Activated T-helper 17 cell treated with anti-CD3 and anti-CD28 coated beads, Interleukin-2, amount 50 U/mL, for 72 hours (primary cell): ENCODE data around the gene FOXN3. TPM values are rescaled to one million over a fixed set of nuclear protein-coding genes. Genes with fewer than 3 reads are reported as not detected.

ENCODE experiments used
- ATAC-seq: fragments of 150-1000 bp; cut with Tn5 transposase; replicated peaks from 2 replicates; pipeline ENCODE4 v1.10.0; 2021; ENCODE audit warnings: mild to moderate bottlenecking, moderate library complexity
- H3K27ac Mint-ChIP-seq: one replicate; pipeline ENCODE4 v1.8.0; 2022; ENCODE audit warnings: mixed read lengths
- H3K27me3 Mint-ChIP-seq: one replicate; pipeline ENCODE4 v1.8.0; 2022; ENCODE audit warnings: mixed read lengths
- H3K36me3 Mint-ChIP-seq: one replicate; pipeline ENCODE4 v1.8.0; 2022; ENCODE audit warnings: low read depth, mild to moderate bottlenecking, mixed read lengths
- H3K4me1 Mint-ChIP-seq: one replicate; pipeline ENCODE4 v1.8.0; 2022; ENCODE audit warnings: mixed read lengths
- H3K4me3 Mint-ChIP-seq: one replicate; pipeline ENCODE4 v1.8.0; 2022; ENCODE audit warnings: mild to moderate bottlenecking, mixed read lengths
- H3K9me3 Mint-ChIP-seq: one replicate; pipeline ENCODE4 v1.8.0; 2022; ENCODE audit warnings: mixed read lengths
- total RNA-seq, 2 donors: library from RNA; stranded (reverse); gene quantifications; one replicate each; pipeline ENCODE4 v1.2.3, GENCODE V29; 2022

Gene FOXN3
- total RNA-seq, 2 donors from 2014 or later = 56.9 to 82.3 TPM

- Mint-ChIP-seq H3K27me3 (no peaks in the 10 kb centered on the region), H3K36me3 (no peaks in the 10 kb centered on the region), H3K9me3 (no peaks in the 10 kb centered on the region), H3K4me1 (peaks cover 15% of the 10 kb centered on the region), H3K27ac (no peak overlapping the region), H3K4me3 (no peak overlapping the region)
- ATAC-seq = no peak
Observed at GRCh38 chr14:89357655-89358297, 59.3 kb downstream of the FOXN3 start.

DNA sequence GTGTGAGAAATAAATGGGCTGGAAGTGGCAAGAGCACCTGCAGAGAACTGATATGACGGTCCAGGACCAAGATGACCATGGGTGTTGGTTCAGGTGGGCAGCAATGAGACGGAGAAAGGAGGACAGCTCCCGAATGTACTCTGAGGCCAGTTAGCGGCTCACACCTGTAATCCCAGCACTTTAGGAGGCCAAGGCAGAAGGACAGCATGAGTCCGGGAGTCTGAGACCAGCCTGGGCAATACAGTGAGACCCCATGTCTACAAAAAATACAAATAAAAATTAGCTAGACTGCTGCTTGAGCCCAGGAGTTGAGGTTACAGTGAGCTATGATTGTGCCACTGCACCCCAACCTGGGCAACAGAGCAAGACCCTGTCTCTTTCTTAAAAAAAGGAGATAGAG is 60.1 kb downstream of the FOXN3 start:
- Mint-ChIP-seq H3K36me3 (no peaks in the 10 kb centered on the region), H3K4me3 (no peak overlapping the region), H3K27ac (peak overlapping the region; percentile 6), H3K4me1 (peaks cover 20% of the 10 kb centered on the region), H3K9me3 (no peaks in the 10 kb centered on the region), H3K27me3 (no peaks in the 10 kb centered on the region)
- ATAC-seq = no peak

DNA sequence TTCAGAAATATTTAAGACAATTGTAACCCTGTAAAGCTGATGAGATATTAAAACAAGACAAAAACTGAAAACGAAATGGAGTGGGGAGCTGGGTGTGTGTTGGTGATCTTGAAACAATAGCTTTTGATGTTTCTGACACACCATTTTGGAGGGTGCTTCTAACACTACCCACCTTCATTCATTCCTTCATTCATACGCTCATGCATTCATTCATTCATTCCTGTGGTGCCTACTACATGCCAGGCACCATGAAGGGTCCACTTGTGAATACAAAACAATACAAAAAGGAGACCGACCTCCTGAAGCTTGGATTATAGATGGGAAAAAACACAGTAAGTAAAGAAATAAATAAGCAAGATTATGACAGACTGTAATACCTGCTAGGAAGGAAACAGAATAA is 60.5 kb downstream of the FOXN3 start:
- Mint-ChIP-seq H3K27me3 (no peaks in the 10 kb centered on the region), H3K36me3 (peaks cover under 1% of the 10 kb centered on the region), H3K9me3 (no peaks in the 10 kb centered on the region), H3K27ac (peak overlapping the region; percentile 6), H3K4me3 (no peak overlapping the region), H3K4me1 (peaks cover 24% of the 10 kb centered on the region)
- no peak for ATAC-seq

- Mint-ChIP-seq H3K9me3 (no peaks in the 10 kb centered on the region), H3K4me1 (peaks cover 38% of the 10 kb centered on the region), H3K27ac (peak overlapping the region; percentile 33), H3K4me3 (no peak overlapping the region), H3K36me3 (peaks cover 27% of the 10 kb centered on the region), H3K27me3 (no peaks in the 10 kb centered on the region)
- no peak for ATAC-seq
Observed at GRCh38 chr14:89353766-89354113, 63.3 kb downstream of the FOXN3 start.

DNA sequence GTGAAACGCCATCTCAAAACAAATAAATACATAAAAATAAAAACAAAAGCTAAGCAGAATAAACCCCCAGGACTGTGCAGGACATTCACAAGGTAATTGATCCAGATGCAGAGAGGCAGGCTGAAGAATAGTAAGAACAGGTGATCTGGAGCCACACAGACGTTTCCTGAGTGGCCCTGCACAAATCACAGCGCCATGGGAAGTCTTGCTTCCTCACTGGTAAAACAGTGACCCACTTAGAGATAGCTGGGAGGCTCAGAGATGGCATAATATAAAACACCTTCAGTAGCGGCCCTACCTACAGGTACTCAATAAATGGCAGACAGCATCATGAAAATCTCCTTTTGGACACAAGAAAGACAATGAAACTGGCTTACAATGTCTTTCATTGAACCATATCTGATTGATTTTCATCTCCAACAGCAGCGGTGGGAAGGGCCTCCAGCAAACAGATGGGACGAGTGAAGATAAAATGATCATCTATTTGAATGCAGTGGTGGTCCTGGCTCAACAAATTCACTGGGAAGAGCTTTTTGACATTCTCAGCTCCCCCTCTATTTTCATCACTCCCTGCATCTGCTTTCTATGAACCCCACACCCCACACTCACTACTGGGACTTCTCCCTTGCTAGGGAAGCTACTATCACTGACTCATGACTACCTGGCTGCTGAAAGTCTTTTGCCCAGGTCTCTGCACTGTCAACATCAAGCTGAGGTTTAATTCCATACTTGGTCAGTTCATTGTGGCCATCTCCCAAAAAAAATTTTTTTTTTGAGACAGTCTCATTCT is 63.9 kb downstream of the FOXN3 start:
- peak overlapping the region; percentile 33 for H3K27ac Mint-ChIP-seq
- H3K4me3 Mint-ChIP-seq = no peak overlapping the region
- no peaks in the 10 kb centered on the region for H3K9me3 Mint-ChIP-seq
- no peaks in the 10 kb centered on the region for H3K27me3 Mint-ChIP-seq
- peaks cover 32% of the 10 kb centered on the region for H3K36me3 Mint-ChIP-seq
- peak; percentile 76 for ATAC-seq
- peaks cover 38% of the 10 kb centered on the region for H3K4me1 Mint-ChIP-seq

- Mint-ChIP-seq H3K4me3 (peak overlapping the region; percentile 83), H3K27me3 (no peaks in the 10 kb centered on the region), H3K9me3 (no peaks in the 10 kb centered on the region), H3K4me1 (peaks cover 38% of the 10 kb centered on the region), H3K27ac (peak overlapping the region; percentile 96), H3K36me3 (peaks cover 45% of the 10 kb centered on the region)
- ATAC-seq = no peak
Observed at GRCh38 chr14:89351516-89352404, 65.3 kb downstream of the FOXN3 start.

DNA sequence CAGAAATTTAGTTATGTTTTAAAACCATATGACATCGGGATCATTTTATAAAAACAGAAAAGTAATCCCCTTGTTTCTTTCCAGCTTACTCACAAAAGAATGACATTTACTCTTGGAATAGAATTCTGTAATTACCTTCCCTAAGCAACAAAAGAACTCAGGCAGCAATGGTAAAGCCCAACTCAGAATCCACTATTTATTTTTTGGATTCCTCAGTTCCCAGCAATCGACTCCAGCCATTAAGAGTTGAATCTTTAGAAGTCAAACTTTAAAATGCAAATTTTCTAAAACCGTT is 65.9 kb downstream of the FOXN3 start:
- ATAC-seq = no peak
- no peaks in the 10 kb centered on the region for H3K9me3 Mint-ChIP-seq
- peaks cover 42% of the 10 kb centered on the region for H3K4me1 Mint-ChIP-seq
- H3K27me3 Mint-ChIP-seq = no peaks in the 10 kb centered on the region
- H3K36me3 Mint-ChIP-seq = peaks cover 51% of the 10 kb centered on the region
- peak overlapping the region; percentile 83 for H3K4me3 Mint-ChIP-seq
- H3K27ac Mint-ChIP-seq = peak overlapping the region; percentile 96

- ATAC-seq = no peak
- H3K36me3 Mint-ChIP-seq = peaks cover 53% of the 10 kb centered on the region
- H3K4me1 Mint-ChIP-seq = peaks cover 37% of the 10 kb centered on the region
- H3K27ac Mint-ChIP-seq = no peak overlapping the region
- H3K27me3 Mint-ChIP-seq = no peaks in the 10 kb centered on the region
- no peaks in the 10 kb centered on the region for H3K9me3 Mint-ChIP-seq
- H3K4me3 Mint-ChIP-seq = peak overlapping the region; percentile 49
Observed at GRCh38 chr14:89350152-89350551, 66.9 kb downstream of the FOXN3 start.

GRCh38 chr14:89349171-89350008 is 67.6 kb downstream of the FOXN3 start:
- no peak for ATAC-seq

DNA sequence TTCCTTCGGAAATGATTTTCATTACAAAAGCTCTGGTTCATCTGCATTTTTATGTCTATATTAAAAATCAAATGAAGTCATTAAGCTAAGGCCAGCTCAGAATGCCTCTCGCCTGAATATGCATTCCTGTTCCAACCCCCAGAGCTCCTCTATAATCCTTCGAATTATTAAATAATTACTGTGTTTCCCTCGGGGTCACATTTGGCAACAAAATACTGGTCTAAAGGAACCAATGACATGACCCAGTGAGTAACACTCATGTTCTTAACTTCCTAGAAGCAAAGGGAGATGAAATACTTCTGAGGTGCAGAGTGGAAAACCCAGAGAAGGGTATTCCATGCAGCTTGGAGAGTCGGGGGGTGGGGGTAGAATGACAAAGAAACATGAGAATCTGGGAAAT is 68.3 kb downstream of the FOXN3 start:
- Mint-ChIP-seq H3K27me3 (no peaks in the 10 kb centered on the region), H3K9me3 (no peaks in the 10 kb centered on the region), H3K27ac (peak overlapping the region; percentile 22), H3K4me3 (no peak overlapping the region), H3K4me1 (peaks cover 36% of the 10 kb centered on the region), H3K36me3 (peaks cover 53% of the 10 kb centered on the region)
- ATAC-seq = no peak

More at GRCh38 chr14:89349171-89350008, 67.6 kb downstream of the FOXN3 start:
- H3K9me3 Mint-ChIP-seq = no peaks in the 10 kb centered on the region
- peaks cover 53% of the 10 kb centered on the region for H3K36me3 Mint-ChIP-seq
- no peak overlapping the region for H3K4me3 Mint-ChIP-seq
- H3K4me1 Mint-ChIP-seq = peaks cover 37% of the 10 kb centered on the region
- H3K27ac Mint-ChIP-seq = peak overlapping the region; percentile 22
- no peaks in the 10 kb centered on the region for H3K27me3 Mint-ChIP-seq

DNA sequence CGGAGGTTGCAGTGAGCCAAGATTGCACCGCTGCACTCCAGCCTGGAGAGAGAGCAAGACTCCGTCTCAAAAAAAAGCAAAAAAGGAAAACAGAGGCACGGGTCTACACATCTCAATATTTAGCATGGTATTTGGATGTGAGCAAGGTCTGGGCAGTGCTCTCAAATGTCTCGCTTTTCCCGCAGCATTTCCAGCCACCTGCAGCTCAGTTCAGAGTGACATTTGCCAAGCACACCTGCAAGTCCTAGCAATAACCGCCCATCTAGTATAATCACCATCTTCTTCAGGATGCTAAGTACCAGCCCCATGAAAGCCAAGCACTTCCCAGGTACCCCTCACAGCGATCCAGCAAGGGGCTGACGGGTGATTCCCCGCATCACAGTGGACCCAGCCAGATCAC is 69.1 kb downstream of the FOXN3 start:
- peaks cover 32% of the 10 kb centered on the region for H3K4me1 Mint-ChIP-seq
- peaks cover 53% of the 10 kb centered on the region for H3K36me3 Mint-ChIP-seq
- no peaks in the 10 kb centered on the region for H3K9me3 Mint-ChIP-seq
- no peak overlapping the region for H3K27ac Mint-ChIP-seq
- no peak overlapping the region for H3K4me3 Mint-ChIP-seq
- no peaks in the 10 kb centered on the region for H3K27me3 Mint-ChIP-seq
- no peak for ATAC-seq

- no peak for ATAC-seq
- no peaks in the 10 kb centered on the region for H3K27me3 Mint-ChIP-seq
- H3K36me3 Mint-ChIP-seq = peaks cover 49% of the 10 kb centered on the region
- H3K4me3 Mint-ChIP-seq = no peak overlapping the region
- H3K4me1 Mint-ChIP-seq = peaks cover 14% of the 10 kb centered on the region
- H3K9me3 Mint-ChIP-seq = no peaks in the 10 kb centered on the region
- no peak overlapping the region for H3K27ac Mint-ChIP-seq
Observed at GRCh38 chr14:89344920-89345254, 72.1 kb downstream of the FOXN3 start.

GRCh38 chr14:89343356-89343755 is 73.7 kb downstream of the FOXN3 start:
- no peak for ATAC-seq
- peaks cover 34% of the 10 kb centered on the region for H3K36me3 Mint-ChIP-seq

GRCh38 chr14:89342049-89342448 is 75.0 kb downstream of the FOXN3 start:
- Mint-ChIP-seq H3K36me3 (peaks cover 25% of the 10 kb centered on the region), H3K27ac (no peak overlapping the region)
- peak; percentile 83 for ATAC-seq

More at GRCh38 chr14:89343356-89343755, 73.7 kb downstream of the FOXN3 start:
- Mint-ChIP-seq H3K4me1 (peaks cover 13% of the 10 kb centered on the region), H3K9me3 (no peaks in the 10 kb centered on the region), H3K27ac (no peak overlapping the region), H3K27me3 (no peaks in the 10 kb centered on the region), H3K4me3 (no peak overlapping the region)

More at GRCh38 chr14:89342049-89342448, 75.0 kb downstream of the FOXN3 start:
- no peaks in the 10 kb centered on the region for H3K9me3 Mint-ChIP-seq
- peaks cover 13% of the 10 kb centered on the region for H3K4me1 Mint-ChIP-seq
- no peak overlapping the region for H3K4me3 Mint-ChIP-seq
- no peaks in the 10 kb centered on the region for H3K27me3 Mint-ChIP-seq
